Ascending aorta (tissue), 2 donors: ENCODE data around the gene IL1B. TPM values are rescaled to one million over a fixed set of nuclear protein-coding genes. Genes with fewer than 3 reads are reported as not detected.

Experiments used
- DNase-seq, 2 donors: peaks; one replicate each; pipeline ENCODE4 v3.0.0-alpha.2; 2019; ENCODE audit warnings: low spot score in 2 of 2
- H3K27ac ChIP-seq, 2 donors: fragments of 200-600 bp; sonication (generic); one replicate each; pipeline ENCODE4 v1.5.1; 2016 to 2017; ENCODE audit warnings: mild to moderate bottlenecking in 1 of 2
- H3K27me3 ChIP-seq: fragments of 200-600 bp; sonication (generic); one replicate; pipeline ENCODE4 v1.5.1; 2017
- H3K36me3 ChIP-seq, 2 donors: fragments of 200-600 bp; sonication (generic); one replicate each; pipeline ENCODE4 v1.5.1; 2016
- H3K4me1 ChIP-seq, 2 donors: fragments of 200-600 bp; sonication (generic); one replicate each; pipeline ENCODE4 v1.5.1; 2016 to 2017; ENCODE audit warnings: mild to moderate bottlenecking in 1 of 2
- H3K4me3 ChIP-seq, 2 donors: fragments of 200-600 bp; sonication (generic); one replicate each; pipeline ENCODE4 v1.5.1; 2016 to 2017; ENCODE audit warnings: mild to moderate bottlenecking in 1 of 2
- H3K9me3 ChIP-seq, 2 donors: fragments of 200-600 bp; sonication (generic); one replicate each; pipeline ENCODE4 v1.5.1; 2016
- intact Hi-C: fragments of 100-400 bp; cut with DNase I; formaldehyde crosslinking; loops from one replicate; pipeline ENCODE4 v1.15.1; 2023
- total RNA-seq: library from RNA; depleted of rRNA; stranded (reverse); fragments of >200 nt; gene quantifications from one replicate; pipeline ENCODE4 v1.1.0, GENCODE V29; 2016
- TF ChIP-seq, protein P1 (sequence below), 3 experiments: fragments of 200-600 bp in 2 of 3; fragments of 450-650 bp in 1 of 3; sonication (generic) in 2 of 3; IDR thresholded peaks; one replicate each; pipeline ENCODE4 v1.5.1; 2016 to 2019; ENCODE audit warnings: antibody characterized with exemption in 3 of 3, mild to moderate bottlenecking in 1 of 3, moderate library complexity in 1 of 3

The IL1B gene
- total RNA-seq, 1 donor from 2014 or later: not detected

DNA sequence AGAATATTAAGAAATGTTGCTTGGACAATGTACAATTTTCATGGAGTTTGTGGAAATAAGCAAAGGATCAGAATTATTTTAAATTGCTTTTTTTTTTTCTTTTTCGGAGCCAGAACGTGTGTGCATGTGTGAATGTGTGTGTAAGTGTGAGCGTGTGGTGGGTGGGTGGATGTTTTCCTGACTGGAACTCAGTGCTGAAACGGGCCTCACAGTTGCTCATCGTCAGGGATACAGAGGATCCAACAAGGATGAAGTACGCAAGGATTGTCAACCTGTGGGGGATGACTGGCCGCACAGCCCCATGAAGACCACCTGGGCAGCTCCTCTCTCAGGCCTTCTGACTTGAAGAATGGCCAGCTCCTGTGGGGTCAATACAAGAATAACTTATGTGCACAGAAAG is 17.5 kb downstream of the IL1B start:
- no peaks in the 10 kb centered on the region for H3K9me3 ChIP-seq
- TF ChIP-seq, protein P1, sequence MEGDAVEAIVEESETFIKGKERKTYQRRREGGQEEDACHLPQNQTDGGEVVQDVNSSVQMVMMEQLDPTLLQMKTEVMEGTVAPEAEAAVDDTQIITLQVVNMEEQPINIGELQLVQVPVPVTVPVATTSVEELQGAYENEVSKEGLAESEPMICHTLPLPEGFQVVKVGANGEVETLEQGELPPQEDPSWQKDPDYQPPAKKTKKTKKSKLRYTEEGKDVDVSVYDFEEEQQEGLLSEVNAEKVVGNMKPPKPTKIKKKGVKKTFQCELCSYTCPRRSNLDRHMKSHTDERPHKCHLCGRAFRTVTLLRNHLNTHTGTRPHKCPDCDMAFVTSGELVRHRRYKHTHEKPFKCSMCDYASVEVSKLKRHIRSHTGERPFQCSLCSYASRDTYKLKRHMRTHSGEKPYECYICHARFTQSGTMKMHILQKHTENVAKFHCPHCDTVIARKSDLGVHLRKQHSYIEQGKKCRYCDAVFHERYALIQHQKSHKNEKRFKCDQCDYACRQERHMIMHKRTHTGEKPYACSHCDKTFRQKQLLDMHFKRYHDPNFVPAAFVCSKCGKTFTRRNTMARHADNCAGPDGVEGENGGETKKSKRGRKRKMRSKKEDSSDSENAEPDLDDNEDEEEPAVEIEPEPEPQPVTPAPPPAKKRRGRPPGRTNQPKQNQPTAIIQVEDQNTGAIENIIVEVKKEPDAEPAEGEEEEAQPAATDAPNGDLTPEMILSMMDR (IDR thresholded peaks at IDR 0.05): no peak
- no peak for DNase-seq
- H3K4me3 ChIP-seq: no peak overlapping the region
- no peak overlapping the region for H3K27ac ChIP-seq
- no peaks in the 10 kb centered on the region for H3K27me3 ChIP-seq
- intact Hi-C loops: no loop called here
- no peaks in the 10 kb centered on the region for H3K36me3 ChIP-seq
- no peaks in the 10 kb centered on the region for H3K4me1 ChIP-seq

- intact Hi-C loops: no loop called here
- H3K4me1 ChIP-seq: no peaks in the 10 kb centered on the region
- no peak for DNase-seq
- H3K9me3 ChIP-seq: no peaks in the 10 kb centered on the region
- no peaks in the 10 kb centered on the region for H3K27me3 ChIP-seq
- H3K4me3 ChIP-seq: no peak overlapping the region
- no peaks in the 10 kb centered on the region for H3K36me3 ChIP-seq
- TF ChIP-seq, protein P1 (IDR thresholded peaks at IDR 0.05): no peak
- H3K27ac ChIP-seq: no peak overlapping the region
These were observed 18.3 kb downstream of the IL1B start for GRCh38 chr2:112818094-112818902.

- H3K9me3 ChIP-seq: no peaks in the 10 kb centered on the region
- no peaks in the 10 kb centered on the region for H3K27me3 ChIP-seq
- intact Hi-C loops: no loop called here
- no peak overlapping the region for H3K4me3 ChIP-seq
- no peaks in the 10 kb centered on the region for H3K4me1 ChIP-seq
- H3K36me3 ChIP-seq: no peaks in the 10 kb centered on the region
- DNase-seq: no peak
- no peak overlapping the region for H3K27ac ChIP-seq
- TF ChIP-seq, protein P1 (IDR thresholded peaks at IDR 0.05): no peak
These were observed 19.4 kb downstream of the IL1B start for GRCh38 chr2:112817082-112817689.

GRCh38 chr2:112814278-112814677 is 22.3 kb downstream of the IL1B start:
- H3K4me3 ChIP-seq: no peak overlapping the region
- no peaks in the 10 kb centered on the region for H3K4me1 ChIP-seq
- no peaks in the 10 kb centered on the region for H3K27me3 ChIP-seq
- no peaks in the 10 kb centered on the region for H3K9me3 ChIP-seq
- intact Hi-C loops: no loop called here
- H3K36me3 ChIP-seq: no peaks in the 10 kb centered on the region
- DNase-seq: no peak
- TF ChIP-seq, protein P1 (IDR thresholded peaks at IDR 0.05): no peak
- H3K27ac ChIP-seq: no peak overlapping the region

DNA sequence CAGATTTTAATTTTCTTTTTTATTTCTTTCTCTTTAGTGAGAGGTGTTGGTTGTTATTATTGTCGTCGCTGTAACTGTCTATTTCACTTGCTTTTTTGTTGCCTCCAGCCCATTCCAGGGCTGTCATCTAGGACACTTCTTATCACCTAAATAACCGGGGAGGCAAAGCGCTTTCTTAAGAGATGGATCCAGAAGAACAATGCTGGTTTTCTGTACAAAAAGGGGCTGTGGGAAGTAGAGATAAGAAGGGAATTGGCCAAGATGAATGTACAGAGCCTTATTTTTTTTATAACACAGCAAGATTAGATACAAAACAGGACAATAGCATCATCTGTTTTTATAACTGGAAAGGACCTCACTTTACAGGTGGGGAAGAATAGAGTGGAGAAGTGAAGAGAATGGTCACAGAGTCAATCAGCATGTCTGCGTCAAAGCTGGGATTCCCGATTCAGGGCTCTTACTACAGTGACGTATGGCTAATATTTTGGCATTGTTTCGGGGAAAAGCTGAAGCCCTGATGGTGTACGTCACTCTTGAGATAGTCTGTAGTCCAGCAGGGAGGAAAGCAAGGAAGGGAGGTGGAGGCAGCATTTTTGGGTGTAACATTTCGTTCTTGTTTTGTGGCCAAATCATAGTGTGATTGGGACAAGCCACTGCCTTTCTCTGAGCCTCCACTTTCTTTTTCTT is 23.2 kb downstream of the IL1B start:
- no peaks in the 10 kb centered on the region for H3K4me1 ChIP-seq
- no peaks in the 10 kb centered on the region for H3K36me3 ChIP-seq
- no peaks in the 10 kb centered on the region for H3K9me3 ChIP-seq
- no peak overlapping the region for H3K4me3 ChIP-seq
- DNase-seq: no peak
- H3K27ac ChIP-seq: no peak overlapping the region
- TF ChIP-seq, protein P1 (IDR thresholded peaks at IDR 0.05): no peak
- intact Hi-C loops: no loop called here
- H3K27me3 ChIP-seq: no peaks in the 10 kb centered on the region
